ENCODE data around the gene PARM1.

The PARM1 gene

GRCh38 chr4:75035321-75035720 lies 102.4 kb downstream of the PARM1 start:
- TF ChIP-seq USF1 (IDR thresholded peaks at IDR 0.05) = no peak
- TF ChIP-seq REST (IDR thresholded peaks at IDR 0.05; ENCODE audit: low read depth) = no peak

- no peak for TF ChIP-seq CREB1 (IDR thresholded peaks at IDR 0.05; ENCODE audit: low read depth)
- TF ChIP-seq TCF12 (IDR thresholded peaks at IDR 0.05; ENCODE audit: low read depth) = no peak
- TF ChIP-seq MAX (IDR thresholded peaks at IDR 0.05) = no peak
- TF ChIP-seq REST (IDR thresholded peaks at IDR 0.05; ENCODE audit: low read depth) = no peak
- TF ChIP-seq EGR1 (IDR thresholded peaks at IDR 0.05) = no peak
- no peak for TF ChIP-seq NFIC (IDR thresholded peaks at IDR 0.05)
- no peak for TF ChIP-seq CEBPB (IDR thresholded peaks at IDR 0.05)
- TF ChIP-seq YY1 (IDR thresholded peaks at IDR 0.05; ENCODE audit: low read depth) = no peak
- TF ChIP-seq USF1 (IDR thresholded peaks at IDR 0.05) = no peak
- TF ChIP-seq EP300 (IDR thresholded peaks at IDR 0.05; ENCODE audit: borderline replicate concordance) = no peak
- TF ChIP-seq TEAD4 (IDR thresholded peaks at IDR 0.05) = no peak
- no peak for TF ChIP-seq RAD21 (IDR thresholded peaks at IDR 0.05; ENCODE audit: low read depth)
- TF ChIP-seq TAF1 (IDR thresholded peaks at IDR 0.05; ENCODE audit: low read depth) = no peak
- no peak for TF ChIP-seq FOXM1 (IDR thresholded peaks at IDR 0.05; ENCODE audit: borderline replicate concordance, low read depth)
- no peak for TF ChIP-seq ZBTB7A (IDR thresholded peaks at IDR 0.05; ENCODE audit: low read depth)
These were observed 103.3 kb downstream of the PARM1 start for GRCh38 chr4:75036046-75036830.

GRCh38 chr4:75037252-75037651 lies 104.3 kb downstream of the PARM1 start:
- TF ChIP-seq CREB1 (IDR thresholded peaks at IDR 0.05; ENCODE audit: low read depth) (no peak), RAD21 (IDR thresholded peaks at IDR 0.05; ENCODE audit: low read depth) (no peak), TEAD4 (IDR thresholded peaks at IDR 0.05) (no peak), ZBTB7A (IDR thresholded peaks at IDR 0.05; ENCODE audit: low read depth) (no peak), TCF12 (IDR thresholded peaks at IDR 0.05; ENCODE audit: low read depth) (no peak), EGR1 (IDR thresholded peaks at IDR 0.05) (no peak)

GRCh38 chr4:75038376-75038775 lies 105.5 kb downstream of the PARM1 start:
- no peak for TF ChIP-seq CEBPB (IDR thresholded peaks at IDR 0.05)
- no peak for TF ChIP-seq NFIC (IDR thresholded peaks at IDR 0.05)
- TF ChIP-seq TCF12 (IDR thresholded peaks at IDR 0.05; ENCODE audit: low read depth) = no peak
- TF ChIP-seq ZBTB7A (IDR thresholded peaks at IDR 0.05; ENCODE audit: low read depth) = no peak
- no peak for TF ChIP-seq REST (IDR thresholded peaks at IDR 0.05; ENCODE audit: low read depth)
- no peak for TF ChIP-seq USF1 (IDR thresholded peaks at IDR 0.05)
- TF ChIP-seq TEAD4 (IDR thresholded peaks at IDR 0.05) = no peak
- no peak for TF ChIP-seq CREB1 (IDR thresholded peaks at IDR 0.05; ENCODE audit: low read depth)
- TF ChIP-seq EP300 (IDR thresholded peaks at IDR 0.05; ENCODE audit: borderline replicate concordance) = no peak
- no peak for TF ChIP-seq YY1 (IDR thresholded peaks at IDR 0.05; ENCODE audit: low read depth)
